ENCODE measurements around the gene ARRB2. TPM values are rescaled to one million over a fixed set of nuclear protein-coding genes. Genes with fewer than 3 reads are reported as not detected.

ARRB2 gene
- total RNA-seq, 1 donor: 8.9 TPM

GRCh38 chr17:4748686-4749085, 38.3 kb downstream of the ARRB2 start:
- H3K4me3 ChIP-seq (ENCODE audit: low read depth, low read length): no peak overlapping the region
- TF ChIP-seq CTCF (IDR thresholded peaks at IDR 0.05; ENCODE audit: insufficient read depth, low read length): no peak
- DNase-seq (ENCODE audit: low read depth): peak; percentile 11

- TF ChIP-seq CTCF (IDR thresholded peaks at IDR 0.05; ENCODE audit: insufficient read depth, low read length): no peak
- H3K4me3 ChIP-seq (ENCODE audit: low read depth, low read length): no peak overlapping the region
- no peak for DNase-seq (ENCODE audit: low read depth)
Measured at GRCh38 chr17:4750606-4751005, 40.2 kb downstream of the ARRB2 start.

- DNase-seq (ENCODE audit: low read depth): peak; percentile 14
- H3K4me3 ChIP-seq (ENCODE audit: low read depth, low read length): no peak overlapping the region
- TF ChIP-seq CTCF (IDR thresholded peaks at IDR 0.05; ENCODE audit: insufficient read depth, low read length): no peak
Measured at GRCh38 chr17:4751932-4752331, 41.5 kb downstream of the ARRB2 start.

- H3K4me3 ChIP-seq (ENCODE audit: low read depth, low read length): no peak overlapping the region
- no peak for TF ChIP-seq CTCF (IDR thresholded peaks at IDR 0.05; ENCODE audit: insufficient read depth, low read length)
- no peak for DNase-seq (ENCODE audit: low read depth)
Measured at GRCh38 chr17:4753392-4753791, 43.0 kb downstream of the ARRB2 start.

- TF ChIP-seq CTCF (IDR thresholded peaks at IDR 0.05; ENCODE audit: insufficient read depth, low read length): no peak
- no peak overlapping the region for H3K4me3 ChIP-seq (ENCODE audit: low read depth, low read length)
- no peak for DNase-seq (ENCODE audit: low read depth)
Measured at GRCh38 chr17:4759776-4760236, 49.4 kb downstream of the ARRB2 start.

GRCh38 chr17:4764595-4764994, 54.2 kb downstream of the ARRB2 start:
- no peak overlapping the region for H3K4me3 ChIP-seq (ENCODE audit: low read depth, low read length)
- TF ChIP-seq CTCF (IDR thresholded peaks at IDR 0.05; ENCODE audit: insufficient read depth, low read length): no peak
- DNase-seq (ENCODE audit: low read depth): no peak

GRCh38 chr17:4766201-4766600, 55.8 kb downstream of the ARRB2 start:
- no peak for DNase-seq (ENCODE audit: low read depth)
- TF ChIP-seq CTCF (IDR thresholded peaks at IDR 0.05; ENCODE audit: insufficient read depth, low read length): no peak
- no peak overlapping the region for H3K4me3 ChIP-seq (ENCODE audit: low read depth, low read length)
